ENCODE measurements around the gene NPFF. TPM values are rescaled to one million over a fixed set of nuclear protein-coding genes. Genes with fewer than 3 reads are reported as not detected.

NPFF gene
- total and polyA plus RNA-seq, 7 experiments from 2014 or later = not detected

DNA sequence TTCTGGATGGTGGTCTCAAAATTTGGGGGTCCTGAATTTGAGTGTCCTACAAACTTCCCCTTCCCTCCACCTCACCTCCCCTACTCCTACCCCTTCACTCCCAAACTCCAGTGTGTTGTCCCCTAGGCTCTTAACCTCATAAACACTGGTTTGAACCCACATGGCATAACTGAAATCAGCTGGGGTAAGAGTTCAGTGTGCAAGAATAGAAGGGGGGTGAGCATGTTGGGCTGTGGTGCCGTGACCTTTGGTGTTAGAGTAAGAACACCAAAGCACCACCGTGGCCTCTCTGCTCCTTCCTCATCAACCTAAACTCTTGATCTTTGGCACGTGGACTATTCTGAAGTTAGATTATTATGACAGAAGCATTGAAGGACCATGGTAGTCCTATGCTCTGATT is 44.3 kb downstream of the NPFF start:
- ATAC-seq = no peak
- Histone ChIP-seq H3K36me3 (ENCODE audit: control insufficient read depth in 2 of 3, insufficient read depth in 3 of 3, low read length in 3 of 3) (peaks cover 76 to 98% (median 93%) of the 10 kb centered on the region in 3 experiments), H3K4me3 (ENCODE audit: low read length) (no peak overlapping the region), H3K27me3 (ENCODE audit: control insufficient read depth in 2 of 2, insufficient read depth in 2 of 2, low read length in 2 of 2) (no peaks in the 10 kb centered on the region), H3K4me1 (ENCODE audit: control insufficient read depth in 2 of 2, insufficient read depth in 2 of 2, low read length in 2 of 2) (no peaks in the 10 kb centered on the region), H3K9me3 (ENCODE audit: control insufficient read depth in 2 of 3, low read length in 3 of 3) (no peaks in the 10 kb centered on the region), H3K27ac (ENCODE audit: low read depth, low read length) (no peak overlapping the region)
- H3K27me3 Mint-ChIP-seq = no peaks in the 10 kb centered on the region
- ChIA-PET CTCF (no interaction called here), POLR2A (interaction anchor here (1.3 kb wide), 1 partner anchor 28 kb away, joined by 3 read pairs; no protein-coding TSS in a partner anchor)
- no peaks in the 10 kb centered on the region for H3K9me3 Mint-ChIP-seq
- H3K36me3 Mint-ChIP-seq = peaks cover 15 to 66% (median 52%) of the 10 kb centered on the region in 5 donors
- H3K4me3 Mint-ChIP-seq = no peak overlapping the region
- H3K4me1 Mint-ChIP-seq = peaks cover 29 to 60% (median 54%) of the 10 kb centered on the region in 7 donors
- intact Hi-C loops (cut with micrococcal nuclease) = no loop called here
- no peak for DNase-seq
- no peak overlapping the region for H3K27ac Mint-ChIP-seq

GRCh38 chr12:53461591-53461990 is 45.7 kb downstream of the NPFF start:
- peaks cover 15 to 59% (median 45%) of the 10 kb centered on the region in 5 donors for H3K36me3 Mint-ChIP-seq
- CTCF ChIA-PET = no interaction called here

DNA sequence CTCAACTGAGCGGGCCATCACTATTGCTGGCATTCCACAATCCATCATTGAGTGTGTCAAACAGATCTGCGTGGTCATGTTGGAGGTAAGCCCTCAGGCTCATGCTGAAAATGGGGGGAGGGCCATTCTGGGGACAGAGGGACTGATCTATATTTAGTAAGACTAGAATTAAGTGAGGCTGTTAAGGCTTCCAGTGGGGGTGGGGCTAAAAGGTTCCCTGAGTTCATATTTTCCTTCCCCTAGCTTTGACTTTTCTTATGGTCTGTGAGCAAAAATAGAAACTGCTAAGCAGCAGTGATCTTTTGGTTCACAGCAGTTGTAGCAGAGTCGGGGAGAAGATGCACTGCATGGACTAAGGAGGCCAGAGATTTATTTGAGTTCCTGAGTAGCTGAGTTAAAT is 46.2 kb downstream of the NPFF start:
- ATAC-seq (no peak), DNase-seq (no peak)
- POLR2A ChIA-PET = interaction anchor here (1.0 to 1.1 kb wide), 2 partner anchors 13 to 38 kb away, joined by 3 to 4 read pairs; partner anchors contain the start of gene MAP3K12
- Mint-ChIP-seq H3K27me3 (no peaks in the 10 kb centered on the region), H3K4me3 (no peak overlapping the region), H3K4me1 (peaks cover 27 to 54% (median 42%) of the 10 kb centered on the region in 7 donors), H3K27ac (peak overlapping the region in 5 of 9 donors; percentile 27 to 75 (median 51)), H3K9me3 (no peaks in the 10 kb centered on the region), H3K36me3 (peaks cover 15 to 55% (median 40%) of the 10 kb centered on the region in 5 donors)
- Histone ChIP-seq H3K27me3 (ENCODE audit: control insufficient read depth in 2 of 2, insufficient read depth in 2 of 2, low read length in 2 of 2) (no peaks in the 10 kb centered on the region), H3K4me1 (ENCODE audit: control insufficient read depth in 2 of 2, insufficient read depth in 2 of 2, low read length in 2 of 2) (no peaks in the 10 kb centered on the region), H3K4me3 (ENCODE audit: low read length) (no peak overlapping the region), H3K36me3 (ENCODE audit: control insufficient read depth in 2 of 3, insufficient read depth in 3 of 3, low read length in 3 of 3) (peaks cover 73 to 98% (median 90%) of the 10 kb centered on the region in 3 experiments), H3K9me3 (ENCODE audit: control insufficient read depth in 2 of 3, low read length in 3 of 3) (no peaks in the 10 kb centered on the region), H3K27ac (ENCODE audit: low read depth, low read length) (no peak overlapping the region)
- CTCF ChIA-PET = no interaction called here
- intact Hi-C loops (cut with micrococcal nuclease) = no loop called here

More at GRCh38 chr12:53461591-53461990, 45.7 kb downstream of the NPFF start:
- Histone ChIP-seq H3K4me1 (ENCODE audit: control insufficient read depth in 2 of 2, insufficient read depth in 2 of 2, low read length in 2 of 2) (no peaks in the 10 kb centered on the region), H3K27ac (ENCODE audit: low read depth, low read length) (no peak overlapping the region), H3K36me3 (ENCODE audit: control insufficient read depth in 2 of 3, insufficient read depth in 3 of 3, low read length in 3 of 3) (peaks cover 76 to 98% (median 90%) of the 10 kb centered on the region in 3 experiments), H3K9me3 (ENCODE audit: control insufficient read depth in 2 of 3, low read length in 3 of 3) (no peaks in the 10 kb centered on the region), H3K4me3 (ENCODE audit: low read length) (no peak overlapping the region), H3K27me3 (ENCODE audit: control insufficient read depth in 2 of 2, insufficient read depth in 2 of 2, low read length in 2 of 2) (no peaks in the 10 kb centered on the region)
- intact Hi-C loops (cut with micrococcal nuclease) = no loop called here
- ATAC-seq (no peak), DNase-seq (no peak)
- Mint-ChIP-seq H3K9me3 (no peaks in the 10 kb centered on the region), H3K27me3 (no peaks in the 10 kb centered on the region), H3K4me3 (no peak overlapping the region), H3K4me1 (peaks cover 29 to 57% (median 47%) of the 10 kb centered on the region in 7 donors), H3K27ac (peak overlapping the region in 2 of 9 donors; percentile 51 to 67)
- POLR2A ChIA-PET = interaction anchor here (1.0 to 1.1 kb wide), 2 partner anchors 12 to 38 kb away, joined by 3 to 4 read pairs; partner anchors contain the start of gene MAP3K12

DNA sequence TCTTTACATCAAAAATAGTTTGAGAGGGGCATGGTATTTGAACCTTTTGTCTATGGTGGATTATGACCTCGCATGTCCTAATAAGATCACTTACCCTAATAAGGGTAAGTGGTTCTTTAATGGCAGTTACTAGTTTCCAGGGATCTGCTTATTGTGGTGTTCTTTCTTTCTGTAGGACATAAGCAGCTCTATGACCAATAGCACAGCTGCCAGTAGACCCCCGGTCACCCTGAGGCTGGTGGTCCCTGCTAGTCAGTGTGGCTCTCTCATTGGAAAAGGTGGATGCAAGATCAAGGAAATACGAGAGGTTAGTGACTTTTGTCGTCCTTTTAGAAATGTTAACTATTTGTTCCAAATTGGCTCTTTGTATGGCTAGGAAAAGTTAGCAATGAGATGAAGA is 48.2 kb downstream of the NPFF start:
- peaks cover 27 to 63% (median 50%) of the 10 kb centered on the region in 7 donors for H3K4me1 Mint-ChIP-seq
- peaks cover 69 to 98% (median 91%) of the 10 kb centered on the region in 3 experiments for H3K36me3 ChIP-seq (ENCODE audit: control insufficient read depth in 2 of 3, insufficient read depth in 3 of 3, low read length in 3 of 3)
- H3K27me3 ChIP-seq (ENCODE audit: control insufficient read depth in 2 of 2, insufficient read depth in 2 of 2, low read length in 2 of 2) = no peaks in the 10 kb centered on the region
- no peaks in the 10 kb centered on the region for H3K9me3 ChIP-seq (ENCODE audit: control insufficient read depth in 2 of 3, low read length in 3 of 3)
- peaks cover 4 to 8% of the 10 kb centered on the region in 2 donors for H3K4me1 ChIP-seq (ENCODE audit: control insufficient read depth in 2 of 2, insufficient read depth in 2 of 2, low read length in 2 of 2)
- H3K27ac ChIP-seq (ENCODE audit: low read depth, low read length) = no peak overlapping the region
- H3K9me3 Mint-ChIP-seq = no peaks in the 10 kb centered on the region
- peak overlapping the region in 4 of 9 donors; percentile 51 to 80 (median 60) for H3K27ac Mint-ChIP-seq
- no peak for ATAC-seq
- POLR2A ChIA-PET = interaction anchor here (0.7 kb wide), 1 partner anchor 13 kb away, joined by 4 read pairs; no protein-coding TSS in a partner anchor
- DNase-seq = no peak
- H3K4me3 Mint-ChIP-seq = no peak overlapping the region
- no peak overlapping the region for H3K4me3 ChIP-seq (ENCODE audit: low read length)
- no peaks in the 10 kb centered on the region for H3K27me3 Mint-ChIP-seq
- peaks cover 15 to 55% (median 48%) of the 10 kb centered on the region in 5 donors for H3K36me3 Mint-ChIP-seq
- CTCF ChIA-PET = interaction anchor here (1.4 kb wide), 1 partner anchor 35 kb away, joined by 4 read pairs; no protein-coding TSS in a partner anchor
- intact Hi-C loops (cut with micrococcal nuclease) = loop anchor here in 1 of 2 donors (2.0 kb wide), 1 partner anchor 14 kb away; no protein-coding TSS in a partner anchor

Other genes starting within 250 kb of the NPFF start
- 10 to 100 TPM in 1 of 5 experiments, 1 to 10 TPM in 2, under 1 TPM in 2; 0.08 to 65.4 (median 1.1) TPM for gene ESPL1, start 239.2 kb downstream of the NPFF start, total RNA-seq
- gene ESPL1, start 239.2 kb downstream of the NPFF start, polyA plus RNA-seq = not detected
- gene PFDN5, start 211.9 kb downstream of the NPFF start, total RNA-seq = 100 to 1,000 TPM; 323 to 785 (median 692) TPM
- gene PFDN5, start 211.9 kb downstream of the NPFF start, polyA plus RNA-seq = 1,000 to 10,000 TPM; 1,766 to 1,956 TPM
- 10 to 100 TPM; 38.9 to 55.9 (median 49.2) TPM for gene MYG1, start 207.8 kb downstream of the NPFF start, total RNA-seq
- gene MYG1, start 207.8 kb downstream of the NPFF start, polyA plus RNA-seq = 10 to 100 TPM; 69.6 to 75.1 TPM
- 10 to 100 TPM; 35.4 to 73.5 (median 69.0) TPM for gene AAAS, start 185.9 kb downstream of the NPFF start, total RNA-seq
- 10 to 100 TPM; 45.9 to 58.2 TPM for gene AAAS, start 185.9 kb downstream of the NPFF start, polyA plus RNA-seq
- gene SP7, start 171.1 kb downstream of the NPFF start, total RNA-seq = not detected
- under 1 TPM; 0.13 to 0.18 TPM for gene SP7, start 171.1 kb downstream of the NPFF start, polyA plus RNA-seq
- 100 to 1,000 TPM in 2 of 5 experiments, 10 to 100 TPM in 3; 62.7 to 103 (median 79.6) TPM for gene SP1, start 127.3 kb downstream of the NPFF start, total RNA-seq
- gene SP1, start 127.3 kb downstream of the NPFF start, polyA plus RNA-seq = 10 to 100 TPM; 10.2 to 13.6 TPM
- gene AMHR2, start 83.6 kb downstream of the NPFF start, total RNA-seq = not detected
- not detected for gene AMHR2, start 83.6 kb downstream of the NPFF start, polyA plus RNA-seq
- gene PRR13, start 65.8 kb downstream of the NPFF start, total RNA-seq = 100 to 1,000 TPM; 147 to 215 (median 201) TPM
- gene PRR13, start 65.8 kb downstream of the NPFF start, polyA plus RNA-seq = 100 to 1,000 TPM; 493 to 529 TPM
- 1,000 to 10,000 TPM in 2 of 5 experiments, 100 to 1,000 TPM in 3; 737 to 1,110 (median 928) TPM for gene PCBP2, start 55.4 kb downstream of the NPFF start, total RNA-seq
- 100 to 1,000 TPM; 148 to 158 TPM for gene PCBP2, start 55.4 kb downstream of the NPFF start, polyA plus RNA-seq
- gene MAP3K12, start 8.0 kb downstream of the NPFF start, total RNA-seq = 10 to 100 TPM; 21.8 to 29.7 (median 23.0) TPM
- 1 to 10 TPM; 4.9 to 6.6 TPM for gene MAP3K12, start 8.0 kb downstream of the NPFF start, polyA plus RNA-seq
- gene TARBP2, start 6.2 kb downstream of the NPFF start, total RNA-seq = 10 to 100 TPM; 25.1 to 45.2 (median 40.7) TPM
- 10 to 100 TPM; 30.9 to 34.2 TPM for gene TARBP2, start 6.2 kb downstream of the NPFF start, polyA plus RNA-seq
- gene ATF7, start 118.9 kb upstream of the NPFF start, total RNA-seq = 10 to 100 TPM; 21.9 to 39.5 (median 30.9) TPM
- gene ATF7, start 118.9 kb upstream of the NPFF start, polyA plus RNA-seq = 10 to 100 TPM; 14.5 to 14.9 TPM
- gene ATP5MC2, start 168.6 kb upstream of the NPFF start, total RNA-seq = 100 to 1,000 TPM; 237 to 332 (median 275) TPM
- gene ATP5MC2, start 168.6 kb upstream of the NPFF start, polyA plus RNA-seq = 100 to 1,000 TPM; 586 to 659 TPM
- gene CALCOCO1, start 220.0 kb upstream of the NPFF start, total RNA-seq = 100 to 1,000 TPM in 3 of 5 experiments, 10 to 100 TPM in 2; 66.1 to 175 (median 137) TPM
- 10 to 100 TPM; 58.7 to 68.9 TPM for gene CALCOCO1, start 220.0 kb upstream of the NPFF start, polyA plus RNA-seq
- not detected for gene CISTR, start 244.5 kb upstream of the NPFF start, total RNA-seq
- not detected for gene CISTR, start 244.5 kb upstream of the NPFF start, polyA plus RNA-seq

Measured in naive thymus-derived CD4-positive, alpha-beta T cell (primary cell).